GM12891 (cell line): ENCODE results near the gene NDST3.

Experiments used
- POLR2A ChIP-seq: IDR thresholded peaks from 2 replicates; pipeline ENCODE4 v1.6.1; 2011; ENCODE audit warnings: low read depth, low read length, control low read depth
- POLR2AphosphoS5 ChIP-seq: IDR thresholded peaks from 2 replicates; pipeline ENCODE4 v1.6.1; 2011; ENCODE audit warnings: low read depth, low read length, control low read depth

DNA sequence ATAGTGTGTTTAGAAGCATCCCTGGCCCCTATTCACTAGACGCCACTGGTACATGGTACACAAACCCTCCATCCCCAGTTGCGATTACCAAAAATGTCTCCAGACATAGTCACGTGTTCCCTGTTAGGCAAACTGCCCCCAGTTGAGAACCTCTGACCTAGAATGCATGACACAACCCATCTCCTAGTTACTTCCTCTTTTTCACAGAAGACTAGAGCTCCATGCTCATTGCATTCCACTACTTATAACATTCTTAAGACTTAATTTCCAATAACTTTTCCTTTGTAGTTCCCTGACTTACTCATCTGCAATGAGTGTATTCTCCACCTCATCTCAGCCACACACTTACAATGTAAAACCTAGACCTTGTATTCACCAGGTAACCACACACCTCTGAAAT, 249.9 kb downstream of the NDST3 start:
- no peak for TF ChIP-seq POLR2A
- TF ChIP-seq POLR2AphosphoS5, result no peak
